Eye (tissue), 1 donor: ENCODE data around the gene MATR3.

Experiments
- DNase-seq: peaks from one replicate; pipeline ENCODE4 v3.0.0-alpha.2; 2015

MATR3 gene

GRCh38 chr5:139360384-139360783 is 66.8 kb downstream of the MATR3 start:
- DNase-seq: no peak

- DNase-seq: no peak
These were observed 68.4 kb downstream of the MATR3 start for GRCh38 chr5:139361835-139362429.

DNA sequence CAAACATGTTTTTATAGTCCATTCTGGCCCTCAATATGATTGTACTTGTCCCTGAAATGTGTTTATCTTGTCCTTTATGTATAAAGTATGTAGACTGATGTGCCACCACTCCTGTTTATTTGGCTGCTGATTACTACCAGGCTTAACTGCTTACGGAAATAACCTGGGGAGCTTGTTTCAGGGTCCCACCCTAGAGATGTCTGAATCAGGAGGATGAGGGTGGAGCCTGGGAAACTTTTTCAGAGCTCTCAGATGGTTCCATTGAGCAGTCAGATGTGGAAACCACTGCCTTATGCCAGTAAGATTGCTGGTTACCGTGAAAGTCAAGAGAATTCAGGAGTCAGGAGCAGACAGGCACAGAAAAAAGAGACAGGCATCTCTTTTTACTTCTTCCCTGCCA is 70.4 kb downstream of the MATR3 start:
- no peak for DNase-seq

GRCh38 chr5:139364466-139364865 is 70.9 kb downstream of the MATR3 start:
- DNase-seq: no peak

DNA sequence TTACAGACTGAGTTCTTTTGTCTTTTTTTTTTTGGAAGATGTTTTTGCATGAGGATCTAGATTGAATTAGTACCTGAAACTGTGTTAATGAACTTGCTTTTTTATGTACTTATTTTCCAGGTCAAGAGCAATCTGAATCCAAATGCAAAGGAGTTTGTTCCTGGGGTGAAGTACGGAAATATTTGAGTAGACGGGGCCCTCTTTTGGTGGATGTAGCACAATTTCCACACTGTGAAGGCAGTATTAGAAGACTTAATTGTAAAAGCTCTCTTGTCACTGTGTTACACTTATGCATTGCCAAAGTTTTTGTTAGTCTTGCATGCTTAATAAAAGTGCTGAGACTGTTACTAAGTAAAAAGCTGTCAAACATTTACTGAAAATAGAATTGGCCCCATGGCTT is 75.1 kb downstream of the MATR3 start:
- DNase-seq: no peak

DNA sequence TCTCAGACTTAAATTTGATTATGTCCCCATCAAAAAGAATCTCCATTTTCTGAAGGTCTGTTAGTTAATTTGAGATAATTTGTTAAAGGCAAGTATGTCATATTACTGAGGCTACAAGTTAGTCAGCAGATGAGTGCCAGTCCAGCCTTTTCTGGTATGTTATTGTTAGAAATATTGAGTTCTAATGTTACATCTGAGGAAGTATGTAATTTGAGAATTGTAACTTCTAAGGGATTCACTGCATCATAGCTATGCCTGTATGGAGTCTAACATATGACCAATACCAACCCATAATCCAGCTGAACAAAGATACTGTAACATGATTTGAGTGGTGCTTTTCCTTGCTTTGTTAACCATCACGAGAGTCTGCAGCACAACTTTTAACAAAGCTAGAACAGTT is 75.6 kb downstream of the MATR3 start:
- no peak for DNase-seq

- DNase-seq: no peak
These were observed 78.2 kb downstream of the MATR3 start for GRCh38 chr5:139371482-139372435.

DNA sequence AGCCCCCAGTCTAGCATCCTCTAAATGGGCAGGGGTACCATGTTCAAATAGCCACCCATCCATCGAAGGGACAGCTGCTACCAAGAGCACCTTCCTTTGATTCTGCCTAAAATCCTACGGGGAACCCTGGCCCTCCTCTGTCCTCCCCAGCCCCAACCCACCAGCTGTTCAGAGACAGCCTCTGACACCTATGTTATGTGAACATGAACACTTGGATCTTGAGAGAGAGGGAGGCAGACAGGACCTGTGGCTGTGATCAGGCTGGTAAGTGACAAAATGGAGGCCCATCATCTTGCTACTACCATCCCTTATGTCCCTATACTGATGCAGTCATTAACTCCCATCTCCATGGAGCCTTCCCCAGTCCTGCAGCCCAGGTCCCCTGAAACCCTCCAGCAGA is 81.4 kb downstream of the MATR3 start:
- no peak for DNase-seq

- DNase-seq: no peak
These were observed 82.8 kb downstream of the MATR3 start for GRCh38 chr5:139376364-139376763.

GRCh38 chr5:139377226-139377625 is 83.7 kb downstream of the MATR3 start:
- DNase-seq: no peak

DNA sequence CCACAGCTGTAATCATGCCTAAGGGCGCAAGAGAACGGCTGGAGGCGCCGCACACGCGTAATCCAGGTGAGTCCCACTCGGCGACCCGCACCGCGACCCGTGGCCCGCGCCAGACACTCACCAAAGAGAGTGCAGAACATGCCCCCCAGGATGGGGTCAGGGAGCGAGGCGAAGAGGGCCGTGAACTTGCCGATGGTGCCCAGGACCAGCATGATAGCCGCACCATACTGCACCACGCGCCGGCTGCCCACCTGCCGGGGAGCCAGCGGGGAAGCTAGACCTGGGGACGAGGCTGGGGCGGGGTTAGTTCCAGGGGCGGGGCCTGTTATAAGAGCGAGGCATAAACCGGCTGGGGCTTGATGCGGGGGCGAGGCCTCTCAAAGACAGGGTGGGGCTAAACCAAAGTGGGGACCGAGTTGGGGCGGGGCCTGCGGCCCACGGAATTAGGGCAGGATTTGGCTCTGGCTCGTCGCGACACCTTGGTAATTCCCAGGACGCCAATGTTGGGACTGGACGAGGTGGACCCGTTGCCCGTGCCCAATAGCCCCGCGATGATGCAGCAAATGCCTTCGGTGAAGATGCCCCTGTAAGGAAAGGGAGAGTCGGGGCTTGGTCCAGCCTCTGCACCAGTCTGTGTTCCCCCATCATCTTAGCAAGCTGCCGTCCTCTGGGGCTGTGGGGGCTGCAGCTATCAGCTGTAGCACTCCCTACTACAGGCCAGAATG is 84.7 kb downstream of the MATR3 start:
- no peak for DNase-seq

DNA sequence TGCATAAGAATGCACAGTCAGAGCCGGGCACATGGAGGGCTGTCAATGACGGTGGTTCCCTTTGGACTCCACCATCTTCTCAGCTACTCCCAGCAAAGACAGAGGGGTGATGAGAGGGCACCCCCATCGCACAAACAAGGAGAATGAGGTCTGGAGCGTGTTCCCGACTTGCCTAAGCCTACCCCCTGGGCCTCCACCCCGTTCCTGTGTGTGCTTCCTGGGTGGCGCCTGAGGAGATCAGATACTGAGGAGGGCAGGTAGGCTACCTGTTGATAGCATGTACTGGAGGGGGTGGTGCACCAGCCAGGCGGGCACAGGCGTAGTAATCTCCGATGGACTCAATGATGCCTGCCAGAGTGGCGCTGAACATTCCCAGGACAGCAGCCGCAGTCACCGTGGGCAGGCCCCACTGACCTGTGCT is 85.4 kb downstream of the MATR3 start:
- DNase-seq: no peak

DNA sequence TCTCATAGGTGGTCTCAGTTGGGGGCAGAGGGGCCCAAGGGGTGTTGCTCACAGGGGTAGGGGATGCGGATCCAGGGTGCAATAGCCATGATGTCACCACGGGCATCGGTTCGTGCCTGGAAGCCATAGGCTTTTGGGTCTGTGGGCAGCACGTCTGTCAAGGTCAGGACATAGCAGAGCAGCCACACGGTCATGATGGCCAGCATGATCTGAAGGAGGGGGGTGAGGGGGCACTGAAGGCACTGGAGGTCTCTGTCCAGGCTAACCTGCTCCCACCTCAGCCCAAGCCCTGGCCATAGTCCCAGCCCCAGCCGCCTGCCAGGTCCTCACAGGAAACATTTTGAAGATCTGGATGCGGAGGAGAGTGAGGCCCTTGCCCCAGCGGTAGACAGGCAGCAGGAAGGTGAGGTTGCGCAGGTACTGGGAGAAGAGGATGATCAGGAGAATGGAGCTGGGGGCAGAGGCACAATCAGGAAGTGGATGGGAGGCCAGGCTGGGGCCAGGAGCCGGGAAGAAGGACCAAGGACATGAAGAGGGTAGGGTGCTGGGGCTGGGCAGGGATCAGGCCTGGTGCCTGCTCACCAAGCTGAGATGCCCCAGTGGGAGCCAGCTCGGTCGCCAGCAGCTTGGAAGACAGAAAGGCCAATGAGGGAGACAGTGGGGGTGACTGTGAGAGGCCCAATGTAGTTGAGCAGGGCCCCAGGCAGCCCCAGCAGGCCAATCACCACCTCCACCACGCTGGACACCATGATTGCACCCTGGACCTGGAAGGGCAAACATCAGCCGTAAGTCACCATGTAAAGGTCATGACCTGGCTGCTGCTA is 86.3 kb downstream of the MATR3 start:
- no peak for DNase-seq
